ENCODE data around the gene CLDN16.

The CLDN16 gene

DNA sequence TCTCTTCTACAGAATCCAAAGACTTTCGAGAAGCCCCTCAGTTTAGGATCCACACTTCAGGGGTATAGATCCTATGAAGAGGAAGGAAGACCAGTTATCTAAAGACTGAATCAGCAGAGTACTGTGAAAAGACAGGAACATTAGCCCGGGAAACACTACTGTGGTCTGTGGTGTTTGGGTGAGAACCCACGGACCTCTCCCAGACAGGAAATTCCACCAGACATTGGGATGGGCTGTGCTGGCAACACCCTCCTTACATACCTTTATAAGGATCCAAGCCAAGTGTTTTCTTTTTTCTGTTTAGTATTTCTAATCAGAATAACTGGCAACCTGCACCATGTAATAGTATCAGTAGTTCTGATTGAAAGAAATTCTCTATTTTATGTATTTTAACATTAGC is 47.7 kb downstream of the CLDN16 start:
- DNase-seq (ENCODE audit: extremely low read depth in 1 of 2, low read depth in 1 of 2) = no peak

DNA sequence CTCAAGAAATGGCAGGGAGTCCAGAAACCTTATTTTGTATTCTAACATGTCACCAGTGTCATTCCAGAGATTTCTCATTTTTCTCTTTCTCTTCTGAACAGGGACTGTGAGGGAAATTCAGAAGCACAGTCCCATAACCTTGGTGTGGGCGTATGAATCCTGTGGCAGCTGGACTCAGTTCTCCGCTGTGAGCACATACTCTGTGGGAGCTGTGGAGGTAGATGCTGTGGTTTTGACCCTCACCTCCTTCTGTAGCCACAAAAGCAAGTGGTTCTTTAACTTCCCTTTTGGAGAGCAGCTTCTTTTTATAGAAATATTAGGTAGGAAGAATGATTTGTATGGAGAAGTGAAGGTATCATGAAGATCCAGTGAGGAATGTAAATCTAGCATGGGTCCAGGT is 48.4 kb downstream of the CLDN16 start:
- DNase-seq (ENCODE audit: extremely low read depth in 1 of 2, low read depth in 1 of 2) = no peak

DNA sequence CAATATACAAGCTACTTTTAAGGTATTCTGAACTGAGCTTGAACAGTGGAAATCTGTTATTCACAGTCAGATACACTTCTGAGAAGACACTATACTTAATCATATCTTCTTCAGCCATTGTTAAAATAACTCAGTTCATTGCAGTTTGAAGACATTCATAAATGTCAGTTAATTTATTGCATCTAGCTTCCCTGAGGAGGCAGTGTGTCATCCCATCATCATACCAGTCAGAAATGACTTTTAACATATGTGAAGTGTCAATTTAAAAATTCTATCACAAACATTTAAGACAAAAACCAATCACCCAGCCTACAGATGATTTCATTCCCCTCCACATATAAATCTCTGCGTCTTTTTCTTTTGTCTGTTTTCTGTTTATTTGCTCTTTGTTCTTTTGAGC is 54.3 kb downstream of the CLDN16 start:
- no peak for DNase-seq (ENCODE audit: extremely low read depth in 1 of 2, low read depth in 1 of 2)

DNA sequence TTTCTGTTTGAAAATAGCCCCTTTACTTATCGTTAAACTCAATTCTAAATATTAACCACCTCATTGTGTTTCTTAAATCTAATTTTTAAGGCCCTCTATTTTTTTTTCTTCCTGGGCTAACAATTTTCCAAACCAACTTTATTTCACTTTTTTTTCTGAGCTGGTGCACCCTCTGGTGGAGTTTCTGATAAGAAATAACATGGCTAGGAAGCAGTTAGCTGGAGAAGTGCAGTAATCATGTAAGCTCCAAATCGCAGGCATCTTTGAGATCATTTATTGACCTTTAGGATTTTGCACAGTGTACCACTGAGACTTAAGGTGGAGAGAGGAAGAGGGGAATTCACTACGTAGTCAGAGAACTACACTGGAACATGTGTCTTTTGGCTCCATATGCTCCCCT is 55.3 kb downstream of the CLDN16 start:
- no peak for DNase-seq (ENCODE audit: extremely low read depth in 1 of 2, low read depth in 1 of 2)

DNA sequence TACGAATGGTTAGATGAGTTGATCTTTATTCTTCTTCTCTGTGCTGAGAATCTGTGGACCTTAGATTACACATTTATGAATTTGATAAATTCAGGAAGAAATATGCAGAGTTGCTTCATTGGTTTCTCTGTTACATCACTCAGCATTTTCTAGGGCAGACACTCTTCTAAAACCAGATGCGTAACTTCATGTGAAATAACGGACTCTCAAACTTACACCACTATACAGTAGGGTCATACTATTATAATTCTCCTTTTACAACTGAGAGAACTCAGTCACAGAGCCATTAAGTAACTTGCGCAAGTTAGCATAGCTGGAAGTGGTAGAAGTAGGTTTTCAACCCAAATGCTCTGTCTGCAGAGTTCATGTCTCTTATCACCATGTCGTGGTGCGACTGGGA is 56.0 kb downstream of the CLDN16 start:
- DNase-seq (ENCODE audit: extremely low read depth in 1 of 2, low read depth in 1 of 2) = no peak

- no peak for DNase-seq (ENCODE audit: extremely low read depth in 1 of 2, low read depth in 1 of 2)
Observed at GRCh38 chr3:190444576-190445145, 56.7 kb downstream of the CLDN16 start.

- no peak for DNase-seq (ENCODE audit: extremely low read depth in 1 of 2, low read depth in 1 of 2)
Observed at GRCh38 chr3:190446573-190447279, 58.8 kb downstream of the CLDN16 start.

DNA sequence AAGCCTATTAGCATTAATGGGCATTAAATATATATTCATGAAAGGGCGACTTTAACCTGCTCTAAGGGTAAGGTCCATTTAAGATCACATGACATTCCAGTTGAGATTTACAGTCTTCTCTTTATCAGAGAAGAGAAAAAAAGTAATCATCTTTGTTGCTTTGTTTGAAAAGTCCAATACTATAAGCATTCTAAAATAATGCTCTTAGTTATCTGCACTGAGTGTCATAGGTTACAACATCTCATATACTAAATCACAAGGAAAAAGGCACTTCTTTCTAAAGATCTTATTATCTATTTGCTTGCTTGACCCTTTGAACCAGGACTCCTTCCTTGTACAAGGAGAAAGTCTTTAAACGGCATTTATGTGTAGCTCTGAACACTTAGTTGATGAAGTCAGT is 60.3 kb downstream of the CLDN16 start:
- DNase-seq (ENCODE audit: extremely low read depth in 1 of 2, low read depth in 1 of 2) = no peak

GRCh38 chr3:190449801-190450200 is 61.8 kb downstream of the CLDN16 start, which contains the start of gene TMEM207:
Gene TMEM207, minus strand, starts transcription at chr3:190449901. Its CDS starts 92 bp downstream, at chr3:190449809.
- no peak for DNase-seq (ENCODE audit: extremely low read depth in 1 of 2, low read depth in 1 of 2)

DNA sequence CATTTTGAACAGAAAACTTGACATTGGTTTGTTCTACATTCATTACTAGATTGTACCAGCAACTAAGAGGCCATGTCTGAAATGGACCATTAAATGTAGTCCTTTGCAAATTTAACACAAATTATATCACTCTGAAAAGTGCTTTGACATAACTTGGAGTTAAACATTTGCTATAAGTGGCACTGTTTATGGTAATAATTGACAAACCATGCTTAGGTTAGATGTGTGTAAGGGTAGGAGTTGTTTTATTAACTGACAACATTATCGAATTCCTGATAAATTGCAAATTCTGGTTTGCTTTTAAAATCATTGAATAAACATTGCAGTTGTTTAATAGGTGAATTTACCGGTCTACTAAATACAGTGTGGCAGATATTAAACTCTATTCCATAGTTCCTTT is 67.9 kb downstream of the CLDN16 start:
- no peak for DNase-seq (ENCODE audit: extremely low read depth in 1 of 2, low read depth in 1 of 2)

DNA sequence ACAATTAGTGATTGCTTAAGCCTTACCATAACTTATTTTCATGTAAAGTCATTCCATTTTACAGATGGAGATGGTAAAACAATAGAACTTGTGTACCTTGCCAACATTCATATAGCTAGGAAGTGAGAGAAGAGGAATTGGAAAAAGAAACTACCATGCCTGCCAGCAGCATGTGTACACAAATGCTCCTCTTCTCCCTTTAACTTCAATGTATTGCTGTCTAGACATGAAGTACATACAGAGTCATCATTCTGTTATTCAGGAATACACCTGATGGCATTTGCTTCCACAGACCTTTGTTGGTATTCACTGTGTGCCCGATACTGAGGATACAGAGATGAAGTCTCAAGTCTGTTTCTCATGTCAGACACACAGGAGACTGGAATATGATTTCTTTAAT is 68.8 kb downstream of the CLDN16 start:
- no peak for DNase-seq (ENCODE audit: extremely low read depth in 1 of 2, low read depth in 1 of 2)

DNA sequence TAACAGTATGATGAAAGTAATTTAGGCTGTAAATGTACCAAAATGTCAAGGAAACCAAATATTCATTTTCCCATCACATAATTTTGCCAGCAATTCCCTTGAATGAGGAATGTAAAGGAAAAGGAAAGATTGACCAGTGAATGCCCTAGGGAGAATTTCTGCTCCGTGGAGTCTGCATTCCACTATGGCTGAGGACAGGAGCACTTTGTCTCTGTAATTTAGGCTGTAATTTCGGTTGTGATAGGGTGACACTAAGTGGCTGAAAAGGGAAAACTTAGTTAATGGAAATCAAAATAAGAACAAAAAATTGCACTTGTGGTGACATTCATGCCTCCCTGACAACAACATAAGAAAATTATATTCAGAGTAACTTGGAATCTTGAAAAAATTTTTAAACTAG is 70.1 kb downstream of the CLDN16 start:
- DNase-seq (ENCODE audit: extremely low read depth in 1 of 2, low read depth in 1 of 2) = no peak
